HG02610 (cell line): ENCODE data around the gene CRABP2.

Experiments
- ATAC-seq: cut with Tn5 transposase; IDR thresholded peaks from one replicate; pipeline ENCODE4 v1.9.1; 2021; ENCODE audit warnings: mild to moderate bottlenecking, moderate library complexity; ENCODE audit not compliant: unreplicated experiment

The CRABP2 gene

GRCh38 chr1:156709757-156710489 is 4.5 kb upstream of the CRABP2 start:
- ATAC-seq: no peak

GRCh38 chr1:156709031-156709430 is 3.6 kb upstream of the CRABP2 start:
- no peak for ATAC-seq

- no peak for ATAC-seq
These were observed 2.9 kb upstream of the CRABP2 start for GRCh38 chr1:156708218-156708661.

GRCh38 chr1:156707417-156708217 is 2.2 kb upstream of the CRABP2 start:
- ATAC-seq: no peak

- ATAC-seq: no peak
These were observed 1.5 kb upstream of the CRABP2 start for GRCh38 chr1:156706657-156707416.

- no peak for ATAC-seq
These were observed 704 bp upstream of the CRABP2 start for GRCh38 chr1:156705918-156706656.

GRCh38 chr1:156704930-156705320 is 458 bp downstream of the CRABP2 start:
- no peak for ATAC-seq

GRCh38 chr1:156704166-156704711 is 1.1 kb downstream of the CRABP2 start:
- ATAC-seq: no peak

GRCh38 chr1:156703741-156704140 is 1.6 kb downstream of the CRABP2 start:
- no peak for ATAC-seq

GRCh38 chr1:156703336-156703735 is 2.0 kb downstream of the CRABP2 start:
- ATAC-seq: no peak

- ATAC-seq: no peak
These were observed 4.4 kb downstream of the CRABP2 start for GRCh38 chr1:156700736-156701531.

GRCh38 chr1:156698995-156699394 is 6.4 kb downstream of the CRABP2 start:
- ATAC-seq: no peak

- no peak for ATAC-seq
These were observed 7.9 kb downstream of the CRABP2 start for GRCh38 chr1:156697481-156697880.

GRCh38 chr1:156696755-156697154 is 8.6 kb downstream of the CRABP2 start:
- ATAC-seq: no peak

GRCh38 chr1:156694690-156694962 is 10.8 kb downstream of the CRABP2 start:
- no peak for ATAC-seq

- no peak for ATAC-seq
These were observed 11.3 kb downstream of the CRABP2 start for GRCh38 chr1:156693848-156694689.

GRCh38 chr1:156692925-156693847 is 12.2 kb downstream of the CRABP2 start:
- no peak for ATAC-seq

GRCh38 chr1:156692441-156692924 is 12.9 kb downstream of the CRABP2 start:
- ATAC-seq: no peak
